Neural progenitor cell (in vitro differentiated cells): Measurements from ENCODE around the gene LRCOL1. TPM values are rescaled to one million over a fixed set of nuclear protein-coding genes. Genes with fewer than 3 reads are reported as not detected.

ENCODE experiments used
- DNase-seq: peaks from one replicate; pipeline ENCODE4 v3.0.0-alpha.2; 2016; ENCODE audit warnings: low spot score
- H2AFZ ChIP-seq: fragments of 200-600 bp; sonication (generic); replicated peaks from 2 replicates; pipeline ENCODE4 v1.6.1; 2016; ENCODE audit warnings: antibody characterized with exemption
- H3F3A ChIP-seq: fragments of 200-600 bp; sonication (generic); 2 replicates; pipeline ENCODE4 v1.6.1; 2016; ENCODE audit warnings: antibody characterized with exemption, low read depth
- H3K27ac ChIP-seq: fragments of 200-600 bp; sonication (generic); 2 replicates; pipeline ENCODE4 v1.5.1; 2016; ENCODE audit warnings: mild to moderate bottlenecking
- H3K27me3 ChIP-seq: fragments of 200-600 bp; sonication (generic); 2 replicates; pipeline ENCODE4 v1.6.1; 2016; ENCODE audit warnings: mild to moderate bottlenecking, moderate library complexity
- H3K36me3 ChIP-seq: fragments of 200-600 bp; sonication (generic); 2 replicates; pipeline ENCODE4 v1.5.1; 2016
- H3K4me1 ChIP-seq: fragments of 200-600 bp; sonication (generic); 2 replicates; pipeline ENCODE4 v1.6.1; 2016; ENCODE audit warnings: mixed run types
- H3K4me2 ChIP-seq: fragments of 200-600 bp; sonication (generic); 2 replicates; pipeline ENCODE4 v1.6.1; 2016
- H3K4me3 ChIP-seq: fragments of 200-600 bp; sonication (generic); 2 replicates; pipeline ENCODE4 v1.5.1; 2016
- H3K79me2 ChIP-seq: fragments of 200-600 bp; sonication (generic); 2 replicates; pipeline ENCODE4 v1.6.1; 2016; ENCODE audit warnings: low read depth
- H3K9ac ChIP-seq: fragments of 200-600 bp; sonication (generic); 2 replicates; pipeline ENCODE4 v1.6.1; 2016
- H3K9me3 ChIP-seq: fragments of 200-600 bp; sonication (generic); 2 replicates; pipeline ENCODE4 v1.5.1; 2016; ENCODE audit warnings: low read depth
- H4K20me1 ChIP-seq: fragments of 200-600 bp; sonication (generic); 2 replicates; pipeline ENCODE4 v1.6.1; 2016; ENCODE audit warnings: low read depth
- H3K27ac Mint-ChIP-seq: 3 replicates; pipeline ENCODE4 v1.8.0; 2021; ENCODE audit warnings: mixed read lengths
- H3K27me3 Mint-ChIP-seq: 2 replicates; pipeline ENCODE4 v1.8.0; 2022; ENCODE audit warnings: low read depth, mild to moderate bottlenecking, inconsistent platforms, moderate library complexity, mixed read lengths; ENCODE audit not compliant: insufficient read depth
- H3K36me3 Mint-ChIP-seq: 3 replicates; pipeline ENCODE4 v1.8.0; 2021; ENCODE audit warnings: mixed read lengths
- H3K4me1 Mint-ChIP-seq: 3 replicates; pipeline ENCODE4 v1.8.0; 2021; ENCODE audit warnings: mixed read lengths
- H3K4me3 Mint-ChIP-seq: 3 replicates; pipeline ENCODE4 v1.8.0; 2021; ENCODE audit warnings: mild to moderate bottlenecking, moderate library complexity, mixed read lengths
- H3K9me3 Mint-ChIP-seq: 3 replicates; pipeline ENCODE4 v1.8.0; 2020; ENCODE audit warnings: mixed read lengths
- EZH2 ChIP-seq: fragments of 200-600 bp; sonication (generic); IDR thresholded peaks from 2 replicates; pipeline ENCODE4 v1.6.1; 2017; ENCODE audit warnings: antibody characterized with exemption, mild to moderate bottlenecking, moderate library complexity
- EZH2phosphoT487 ChIP-seq: fragments of 200-600 bp; sonication (generic); IDR thresholded peaks from 2 replicates; pipeline ENCODE4 v1.6.1; 2017; ENCODE audit warnings: antibody characterized with exemption
- total RNA-seq: library from RNA; depleted of rRNA; stranded (reverse); fragments of >200 nt; gene quantifications from 2 replicates; pipeline ENCODE4 v1.2.3, GENCODE V29; 2015; ENCODE audit warnings: low replicate concordance
- TF ChIP-seq, protein P1 (sequence below): fragments of 200-600 bp; sonication (generic); IDR thresholded peaks from 2 replicates; pipeline ENCODE4 v1.5.1; 2017; ENCODE audit warnings: antibody characterized with exemption, mild to moderate bottlenecking

LRCOL1 gene
- total RNA-seq, 1 donor from 2014 or later: not detected

DNA sequence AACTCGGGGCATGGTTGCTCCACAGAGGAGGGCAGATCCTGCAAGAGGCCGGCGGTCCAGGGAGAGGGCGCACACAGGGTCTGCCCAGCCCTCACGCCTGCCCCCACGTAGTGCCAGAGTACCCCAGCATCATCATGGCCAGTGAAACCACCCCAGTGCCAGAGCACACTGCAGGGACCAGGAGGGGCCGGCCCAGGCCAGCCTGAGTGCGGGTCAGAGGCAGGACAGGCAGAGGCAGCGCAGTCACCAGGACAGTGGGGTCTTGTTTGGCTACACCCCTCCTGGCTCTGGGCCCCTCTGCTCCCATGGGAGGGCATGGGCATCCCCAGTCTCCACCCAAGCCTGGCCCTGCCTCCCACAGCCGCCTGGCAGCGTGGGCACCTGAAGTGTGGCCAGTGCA, 34.7 kb downstream of the LRCOL1 start:
- H3K27me3 Mint-ChIP-seq: peaks cover 7% of the 10 kb centered on the region
- Histone ChIP-seq H3K79me2 (no peaks in the 10 kb centered on the region), H3K9ac (no peak overlapping the region), H3K4me1 (no peaks in the 10 kb centered on the region), H3K4me2 (no peak overlapping the region), H4K20me1 (peaks cover 76% of the 10 kb centered on the region), H3F3A (peaks cover 9% of the 10 kb centered on the region), H2AFZ (no peak overlapping the region), H3K27ac (no peak overlapping the region), H3K36me3 (no peaks in the 10 kb centered on the region), H3K9me3 (no peaks in the 10 kb centered on the region), H3K4me3 (no peak overlapping the region), H3K27me3 (peaks cover 6% of the 10 kb centered on the region)
- H3K27ac Mint-ChIP-seq: no peak overlapping the region
- no peaks in the 10 kb centered on the region for H3K4me1 Mint-ChIP-seq
- no peak overlapping the region for H3K4me3 Mint-ChIP-seq
- no peak for DNase-seq
- no peaks in the 10 kb centered on the region for H3K9me3 Mint-ChIP-seq
- TF ChIP-seq, protein P1, sequence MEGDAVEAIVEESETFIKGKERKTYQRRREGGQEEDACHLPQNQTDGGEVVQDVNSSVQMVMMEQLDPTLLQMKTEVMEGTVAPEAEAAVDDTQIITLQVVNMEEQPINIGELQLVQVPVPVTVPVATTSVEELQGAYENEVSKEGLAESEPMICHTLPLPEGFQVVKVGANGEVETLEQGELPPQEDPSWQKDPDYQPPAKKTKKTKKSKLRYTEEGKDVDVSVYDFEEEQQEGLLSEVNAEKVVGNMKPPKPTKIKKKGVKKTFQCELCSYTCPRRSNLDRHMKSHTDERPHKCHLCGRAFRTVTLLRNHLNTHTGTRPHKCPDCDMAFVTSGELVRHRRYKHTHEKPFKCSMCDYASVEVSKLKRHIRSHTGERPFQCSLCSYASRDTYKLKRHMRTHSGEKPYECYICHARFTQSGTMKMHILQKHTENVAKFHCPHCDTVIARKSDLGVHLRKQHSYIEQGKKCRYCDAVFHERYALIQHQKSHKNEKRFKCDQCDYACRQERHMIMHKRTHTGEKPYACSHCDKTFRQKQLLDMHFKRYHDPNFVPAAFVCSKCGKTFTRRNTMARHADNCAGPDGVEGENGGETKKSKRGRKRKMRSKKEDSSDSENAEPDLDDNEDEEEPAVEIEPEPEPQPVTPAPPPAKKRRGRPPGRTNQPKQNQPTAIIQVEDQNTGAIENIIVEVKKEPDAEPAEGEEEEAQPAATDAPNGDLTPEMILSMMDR: no peak
- no peak for TF ChIP-seq EZH2phosphoT487
- no peak for TF ChIP-seq EZH2
- H3K36me3 Mint-ChIP-seq: peaks cover 6% of the 10 kb centered on the region

DNA sequence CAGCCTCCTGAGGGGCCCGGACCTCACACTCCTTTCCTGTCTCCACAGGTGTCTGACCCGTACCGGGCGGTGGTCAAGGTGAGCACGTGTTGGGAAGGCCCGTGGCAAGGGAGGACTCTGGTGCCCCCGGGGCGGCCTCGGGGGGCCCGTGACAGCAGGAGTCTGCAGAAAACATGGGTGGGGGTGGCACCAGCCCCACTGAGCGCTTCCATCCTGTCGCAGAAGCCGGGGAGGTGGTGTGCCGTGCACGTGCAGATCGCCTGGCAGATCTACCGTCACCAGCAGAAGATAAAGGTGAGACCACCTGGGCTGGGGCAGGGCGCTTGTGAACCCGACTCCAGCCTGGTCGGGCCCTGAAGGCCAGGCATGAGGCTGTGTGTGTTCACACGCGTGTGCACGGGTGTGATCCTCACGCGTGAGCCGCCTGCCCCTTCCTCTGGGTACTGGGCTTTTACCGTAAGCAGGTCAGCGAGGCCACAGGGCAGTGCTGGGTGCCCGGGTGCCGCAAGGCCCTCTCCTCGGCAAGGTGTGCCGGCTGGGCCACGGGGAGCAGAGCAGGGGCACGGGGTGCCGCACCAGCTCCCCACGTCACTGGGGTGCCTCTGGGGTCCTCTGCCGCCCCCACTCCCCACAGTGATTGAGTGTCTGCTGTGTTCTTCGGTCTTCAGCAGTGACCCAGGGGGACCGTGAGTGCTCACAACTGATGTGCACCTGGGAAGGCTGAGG, 35.9 kb downstream of the LRCOL1 start:
- DNase-seq: no peak
- Mint-ChIP-seq H3K9me3 (no peaks in the 10 kb centered on the region), H3K4me3 (no peak overlapping the region), H3K27me3 (peaks cover 4% of the 10 kb centered on the region), H3K36me3 (peaks cover 6% of the 10 kb centered on the region), H3K4me1 (no peaks in the 10 kb centered on the region), H3K27ac (no peak overlapping the region)
- H3K4me2 ChIP-seq: no peak overlapping the region
- H3K27ac ChIP-seq: no peak overlapping the region
- H3F3A ChIP-seq: peaks cover 5% of the 10 kb centered on the region
- no peaks in the 10 kb centered on the region for H3K9me3 ChIP-seq
- no peak overlapping the region for H3K9ac ChIP-seq
- no peaks in the 10 kb centered on the region for H3K4me1 ChIP-seq
- H2AFZ ChIP-seq: no peak overlapping the region
- H3K36me3 ChIP-seq: no peaks in the 10 kb centered on the region
- H3K4me3 ChIP-seq: no peak overlapping the region
- H3K79me2 ChIP-seq: no peaks in the 10 kb centered on the region
- TF ChIP-seq EZH2phosphoT487: no peak
- no peak for TF ChIP-seq EZH2
- TF ChIP-seq, protein P1: no peak
- H4K20me1 ChIP-seq: peaks cover 72% of the 10 kb centered on the region
- H3K27me3 ChIP-seq: no peaks in the 10 kb centered on the region

DNA sequence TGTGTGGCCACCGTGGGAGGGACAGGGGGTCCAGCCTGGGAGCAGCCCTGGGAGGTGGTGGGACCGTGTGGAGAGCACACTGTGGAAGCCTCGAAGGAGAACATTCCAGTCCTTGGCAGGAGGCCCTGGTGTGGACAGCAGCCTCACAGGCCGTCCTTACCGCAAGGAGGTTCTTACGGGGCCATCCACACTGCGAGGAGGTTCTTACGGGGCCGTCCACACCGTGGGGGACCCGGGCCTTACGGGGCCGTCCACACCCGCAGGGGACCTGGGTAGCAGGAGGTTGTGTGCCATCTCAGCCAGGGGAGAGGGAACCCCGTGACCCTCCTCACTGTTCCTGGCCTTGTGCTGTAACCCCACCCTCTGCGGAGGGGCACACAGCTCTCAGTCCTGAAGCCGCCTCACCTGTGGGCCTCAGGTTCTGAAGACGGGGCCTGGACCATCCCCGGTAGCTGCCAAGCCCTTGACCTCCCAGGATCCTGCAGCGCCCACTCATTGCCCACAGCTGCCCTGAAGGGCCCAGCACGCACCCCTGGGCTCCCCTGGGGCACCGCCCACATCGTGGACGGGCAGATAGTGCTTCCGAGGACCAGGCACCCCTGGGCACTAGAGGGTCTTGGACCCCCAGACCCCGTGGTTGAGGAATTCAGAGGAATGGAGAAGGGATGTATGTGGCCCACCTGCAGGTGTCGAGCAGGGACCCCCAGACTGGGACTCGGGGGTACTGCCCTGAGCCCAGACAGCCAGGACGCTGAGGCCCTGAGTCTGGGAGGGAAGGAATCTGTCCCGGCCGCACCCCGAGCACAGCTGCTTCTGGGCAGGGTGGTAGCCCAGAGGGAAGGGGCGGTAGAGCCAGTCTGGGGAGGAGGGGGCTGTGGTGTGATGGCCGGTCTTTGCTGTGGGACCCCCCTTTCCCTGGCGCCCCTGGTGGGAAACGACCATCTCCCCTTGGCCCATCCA, 37.3 kb downstream of the LRCOL1 start:
- H2AFZ ChIP-seq: no peak overlapping the region
- no peaks in the 10 kb centered on the region for H3F3A ChIP-seq

More for the DNA sequence above, 37.3 kb downstream of the LRCOL1 start:
- Mint-ChIP-seq H3K36me3 (peaks cover 4% of the 10 kb centered on the region), H3K27me3 (no peaks in the 10 kb centered on the region), H3K27ac (no peak overlapping the region), H3K4me1 (no peaks in the 10 kb centered on the region), H3K4me3 (no peak overlapping the region), H3K9me3 (no peaks in the 10 kb centered on the region)
- no peak for DNase-seq
- H3K4me1 ChIP-seq: no peaks in the 10 kb centered on the region
- H3K4me3 ChIP-seq: no peak overlapping the region
- H4K20me1 ChIP-seq: peaks cover 80% of the 10 kb centered on the region
- no peaks in the 10 kb centered on the region for H3K36me3 ChIP-seq
- no peaks in the 10 kb centered on the region for H3K79me2 ChIP-seq
- H3K4me2 ChIP-seq: no peak overlapping the region
- no peaks in the 10 kb centered on the region for H3K27me3 ChIP-seq
- H3K9ac ChIP-seq: no peak overlapping the region
- H3K9me3 ChIP-seq: no peaks in the 10 kb centered on the region
- H3K27ac ChIP-seq: no peak overlapping the region
- TF ChIP-seq EZH2phosphoT487 (no peak), EZH2 (no peak)
- TF ChIP-seq, protein P1: no peak
